ENCODE measurements around the gene PEX10.

PEX10 gene

DNA sequence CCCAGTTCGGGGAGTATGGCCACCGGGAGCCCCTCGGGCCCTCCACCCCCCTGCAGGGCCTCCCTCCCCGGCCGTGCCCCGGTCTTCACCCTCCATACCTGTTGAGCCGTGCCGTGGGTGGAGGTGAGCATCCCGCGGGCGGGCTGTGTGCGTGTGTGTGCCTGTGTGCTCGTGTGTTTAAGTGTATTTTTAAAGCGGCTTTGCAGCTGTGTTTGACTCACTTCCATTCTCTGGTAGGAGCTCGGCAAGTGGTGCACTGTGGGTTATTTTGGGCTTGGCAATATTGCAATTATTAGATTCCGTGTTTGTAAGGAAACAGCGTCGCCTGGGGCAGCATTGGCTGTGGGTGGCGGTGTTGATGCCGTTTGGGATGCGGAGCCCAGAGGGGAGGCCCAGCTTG is 43.4 kb upstream of the PEX10 start:
- ChIA-PET CTCF (interaction anchor here (0.6 to 1.1 kb wide), 2 partner anchors 14 to 1346 kb away, joined by 3 read pairs; no protein-coding TSS in a partner anchor), POLR2A (ENCODE audit: low non-redundant PET) (no interaction called here)
- no peak for DNase-seq (ENCODE audit: low spot score)
- H3K27ac ChIP-seq, result peak overlapping the region; percentile 98
- TF ChIP-seq CTCF (conservative IDR thresholded peaks at IDR 0.05; ENCODE audit: low read depth), result no peak

- DNase-seq (ENCODE audit: low spot score), result no peak
- POLR2A ChIA-PET (ENCODE audit: low non-redundant PET), result no interaction called here
- no peak for TF ChIP-seq CTCF (conservative IDR thresholded peaks at IDR 0.05; ENCODE audit: low read depth)
- CTCF ChIA-PET, result no interaction called here
- H3K27ac ChIP-seq, result peak overlapping the region; percentile 98
Measured at GRCh38 chr1:2454227-2454626, 41.9 kb upstream of the PEX10 start.

DNA sequence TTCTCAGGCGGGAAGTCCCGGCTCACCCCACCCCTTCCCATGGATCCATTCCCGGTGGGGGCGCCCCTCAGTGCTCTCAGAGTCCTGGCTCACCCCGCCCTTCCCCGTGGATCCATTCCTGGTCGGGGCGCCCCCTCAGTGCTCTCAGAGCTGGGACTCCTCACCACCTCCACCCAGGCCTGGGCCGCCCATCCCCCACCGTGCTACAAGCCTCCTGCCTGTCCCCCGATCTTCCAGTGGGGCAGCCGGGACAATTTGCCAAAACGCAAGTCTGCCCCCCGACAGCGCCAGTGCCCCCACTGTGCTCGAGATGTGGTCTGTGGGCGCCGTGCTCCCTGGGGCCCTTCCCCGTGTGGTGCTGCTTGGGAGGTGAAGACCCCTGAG is 40.6 kb upstream of the PEX10 start:
- ChIA-PET POLR2A (ENCODE audit: low non-redundant PET) (interaction anchor here (0.7 kb wide), 1 partner anchor 36 kb away, joined by 3 read pairs; no protein-coding TSS in a partner anchor), CTCF (interaction anchor here (0.6 to 0.9 kb wide), 2 partner anchors 9 to 1033 kb away, joined by 3 to 5 read pairs; no protein-coding TSS in a partner anchor)
- TF ChIP-seq CTCF (conservative IDR thresholded peaks at IDR 0.05; ENCODE audit: low read depth), result no peak
- DNase-seq (ENCODE audit: low spot score), result no peak
- peak overlapping the region; percentile 98 for H3K27ac ChIP-seq

GRCh38 chr1:2452201-2452931 is 40.0 kb upstream of the PEX10 start:
- CTCF ChIA-PET, result interaction anchor here (0.6 to 0.9 kb wide), 2 partner anchors 9 to 1033 kb away, joined by 3 to 5 read pairs; no protein-coding TSS in a partner anchor
- no peak for DNase-seq (ENCODE audit: low spot score)
- TF ChIP-seq CTCF (conservative IDR thresholded peaks at IDR 0.05; ENCODE audit: low read depth), result no peak
- peak overlapping the region; percentile 98 for H3K27ac ChIP-seq
- POLR2A ChIA-PET (ENCODE audit: low non-redundant PET), result interaction anchor here (0.7 kb wide), 2 partner anchors 36 kb away, joined by 3 read pairs; no protein-coding TSS in a partner anchor

DNA sequence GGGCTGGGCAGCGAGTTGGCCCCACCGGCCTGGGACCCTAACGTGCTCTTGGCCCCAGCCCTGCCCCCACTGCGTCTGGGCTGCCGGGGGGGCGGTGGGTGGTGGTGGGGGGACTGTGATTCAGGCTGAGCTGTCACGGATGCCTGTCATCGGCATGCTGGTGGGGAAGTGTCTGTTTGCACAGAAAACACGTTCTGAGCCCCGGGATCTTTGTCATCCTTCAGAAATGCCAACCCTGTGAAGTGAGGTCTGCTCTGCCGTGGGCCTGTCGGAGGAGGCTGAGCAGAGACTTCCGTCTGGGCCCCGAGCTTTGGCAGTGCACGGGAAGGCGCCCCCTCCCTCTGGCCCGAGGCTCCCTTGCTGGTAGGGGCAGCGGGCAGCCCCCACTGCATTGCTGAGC is 39.4 kb upstream of the PEX10 start:
- H3K27ac ChIP-seq, result peak overlapping the region; percentile 98
- DNase-seq (ENCODE audit: low spot score), result peak; percentile 97
- no peak for TF ChIP-seq CTCF (conservative IDR thresholded peaks at IDR 0.05; ENCODE audit: low read depth)
- ChIA-PET POLR2A (ENCODE audit: low non-redundant PET) (interaction anchor here (0.7 kb wide), 1 partner anchor 37 kb away, joined by 3 read pairs; no protein-coding TSS in a partner anchor), CTCF (no interaction called here)

GRCh38 chr1:2449636-2450454 is 37.5 kb upstream of the PEX10 start:
- no peak for TF ChIP-seq CTCF (conservative IDR thresholded peaks at IDR 0.05; ENCODE audit: low read depth)
- CTCF ChIA-PET, result interaction anchor here (0.6 kb wide), 1 partner anchor 128 kb away, joined by 3 read pairs; no protein-coding TSS in a partner anchor
- no peak for DNase-seq (ENCODE audit: low spot score)
- peak overlapping the region; percentile 87 for H3K27ac ChIP-seq
- POLR2A ChIA-PET (ENCODE audit: low non-redundant PET), result interaction anchor here (0.5 to 1.0 kb wide), 2 partner anchors 19 to 76 kb away, joined by 4 to 5 read pairs; partner anchors contain the start of gene PANK4
